DND-41 (cell line): ENCODE measurements around the gene TRIM15.
A peak's percentile ranks its signal among the peaks of the same experiment; 100 is the strongest.

Source experiments
- ATAC-seq: fragments of 200-7000 bp; cut with Tn5 transposase; 3 replicates; pipeline ENCODE4 v1.9.1; 2021; ENCODE audit warnings: low read depth; ENCODE audit not compliant: insufficient read depth
- DNase-seq: peaks from one replicate; pipeline ENCODE4 v3.0.0-alpha.2; 2020
- H2AFZ ChIP-seq: 2 replicates; pipeline ENCODE4 v1.6.0; 2012; ENCODE audit warnings: low read depth, low read length
- H3K27ac ChIP-seq: 2 replicates; pipeline ENCODE4 v1.5.1; 2012; ENCODE audit warnings: low read length, inconsistent platforms
- H3K27me3 ChIP-seq: fragments of 200-600 bp; sonication (generic); 2 replicates; pipeline ENCODE4 v1.6.0; 2012; ENCODE audit warnings: low read length, mild to moderate bottlenecking, inconsistent platforms; ENCODE audit not compliant: insufficient read depth, poor library complexity
- H3K36me3 ChIP-seq: 2 replicates; pipeline ENCODE4 v1.5.1; 2012; ENCODE audit warnings: low read length, inconsistent platforms; ENCODE audit not compliant: insufficient read depth
- H3K4me1 ChIP-seq: 2 replicates; pipeline ENCODE4 v1.5.1; 2012; ENCODE audit warnings: mild to moderate bottlenecking, low read length; ENCODE audit not compliant: insufficient read depth
- H3K4me2 ChIP-seq: 2 replicates; pipeline ENCODE4 v1.6.0; 2012; ENCODE audit warnings: mild to moderate bottlenecking, moderate library complexity, low read length, inconsistent platforms; ENCODE audit not compliant: insufficient read depth
- H3K4me3 ChIP-seq, 2 experiments: fragments of 200-600 bp in 1 of 2; shearing (Covaris generic) in 1 of 2; 2 replicates each; pipeline ENCODE4 v1.5.1; 2012 to 2016; ENCODE audit warnings: inconsistent platforms in 2 of 2, low read length in 2 of 2, mild to moderate bottlenecking in 2 of 2, low read depth in 1 of 2, moderate library complexity in 1 of 2
- H3K79me2 ChIP-seq: 2 replicates; pipeline ENCODE4 v1.6.0; 2012; ENCODE audit warnings: low read length, inconsistent platforms; ENCODE audit not compliant: insufficient read depth
- H3K9ac ChIP-seq: 2 replicates; pipeline ENCODE4 v1.6.0; 2012; ENCODE audit warnings: low read depth, mild to moderate bottlenecking, inconsistent platforms, low read length, moderate library complexity
- H3K9me3 ChIP-seq: 2 replicates; pipeline ENCODE4 v1.5.1; 2012; ENCODE audit warnings: low read length, moderate library complexity, mild to moderate bottlenecking, inconsistent platforms; ENCODE audit not compliant: insufficient read depth, severe bottlenecking
- H4K20me1 ChIP-seq: 2 replicates; pipeline ENCODE4 v1.6.0; 2012; ENCODE audit warnings: low read length; ENCODE audit not compliant: insufficient read depth
- EZH2 ChIP-seq: IDR thresholded peaks from 3 replicates; pipeline ENCODE4 v1.6.1; 2012; ENCODE audit warnings: borderline replicate concordance, low read depth, mild to moderate bottlenecking, moderate library complexity, low read length, inconsistent platforms; ENCODE audit not compliant: severe bottlenecking
- TF ChIP-seq, protein P1 (sequence below): IDR thresholded peaks from 2 replicates; pipeline ENCODE4 v1.5.1; 2012; ENCODE audit warnings: borderline replicate concordance, low read length, moderate library complexity, mild to moderate bottlenecking; ENCODE audit not compliant: poor library complexity, severe bottlenecking; ENCODE audit errors: extremely low read depth

Gene TRIM15

GRCh38 chr6:30129265-30130178, 33.8 kb upstream of the TRIM15 start:
- Histone ChIP-seq H2AFZ (no peak overlapping the region), H3K4me3 (no peak overlapping the region), H3K4me2 (no peak overlapping the region), H3K9me3 (no peaks in the 10 kb centered on the region), H3K36me3 (no peaks in the 10 kb centered on the region), H4K20me1 (no peaks in the 10 kb centered on the region), H3K9ac (no peak overlapping the region), H3K4me1 (peaks cover 5% of the 10 kb centered on the region), H3K79me2 (no peaks in the 10 kb centered on the region), H3K27ac (no peak overlapping the region), H3K27me3 (peaks cover 20% of the 10 kb centered on the region)
- TF ChIP-seq, protein P1, sequence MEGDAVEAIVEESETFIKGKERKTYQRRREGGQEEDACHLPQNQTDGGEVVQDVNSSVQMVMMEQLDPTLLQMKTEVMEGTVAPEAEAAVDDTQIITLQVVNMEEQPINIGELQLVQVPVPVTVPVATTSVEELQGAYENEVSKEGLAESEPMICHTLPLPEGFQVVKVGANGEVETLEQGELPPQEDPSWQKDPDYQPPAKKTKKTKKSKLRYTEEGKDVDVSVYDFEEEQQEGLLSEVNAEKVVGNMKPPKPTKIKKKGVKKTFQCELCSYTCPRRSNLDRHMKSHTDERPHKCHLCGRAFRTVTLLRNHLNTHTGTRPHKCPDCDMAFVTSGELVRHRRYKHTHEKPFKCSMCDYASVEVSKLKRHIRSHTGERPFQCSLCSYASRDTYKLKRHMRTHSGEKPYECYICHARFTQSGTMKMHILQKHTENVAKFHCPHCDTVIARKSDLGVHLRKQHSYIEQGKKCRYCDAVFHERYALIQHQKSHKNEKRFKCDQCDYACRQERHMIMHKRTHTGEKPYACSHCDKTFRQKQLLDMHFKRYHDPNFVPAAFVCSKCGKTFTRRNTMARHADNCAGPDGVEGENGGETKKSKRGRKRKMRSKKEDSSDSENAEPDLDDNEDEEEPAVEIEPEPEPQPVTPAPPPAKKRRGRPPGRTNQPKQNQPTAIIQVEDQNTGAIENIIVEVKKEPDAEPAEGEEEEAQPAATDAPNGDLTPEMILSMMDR, result no peak
- TF ChIP-seq EZH2, result no peak
- ATAC-seq (no peak), DNase-seq (no peak)

GRCh38 chr6:30130179-30130679, 33.1 kb upstream of the TRIM15 start:
- no peaks in the 10 kb centered on the region for H4K20me1 ChIP-seq
- no peaks in the 10 kb centered on the region for H3K9me3 ChIP-seq
- no peaks in the 10 kb centered on the region for H3K79me2 ChIP-seq
- no peak overlapping the region for H3K4me3 ChIP-seq
- no peaks in the 10 kb centered on the region for H3K36me3 ChIP-seq
- peaks cover 20% of the 10 kb centered on the region for H3K27me3 ChIP-seq
- peak overlapping the region; percentile 63; the same call in 1 of the 2 replicates for H2AFZ ChIP-seq
- H3K27ac ChIP-seq, result no peak overlapping the region
- H3K4me1 ChIP-seq, result peaks cover 5% of the 10 kb centered on the region
- DNase-seq (no peak), ATAC-seq (no peak)
- peak overlapping the region; percentile 44; the same call in 1 of the 2 replicates for H3K4me2 ChIP-seq
- H3K9ac ChIP-seq, result no peak overlapping the region
- TF ChIP-seq EZH2, result no peak
- TF ChIP-seq, protein P1, result no peak

- ATAC-seq (peak; percentile 97), DNase-seq (peak; percentile 72)
- peaks cover 21% of the 10 kb centered on the region for H3K27me3 ChIP-seq
- H3K4me2 ChIP-seq, result peak overlapping the region; percentile 44
- no peak overlapping the region for H3K9ac ChIP-seq
- peaks cover 5% of the 10 kb centered on the region for H3K4me1 ChIP-seq
- H2AFZ ChIP-seq, result peak overlapping the region; percentile 63
- H3K9me3 ChIP-seq, result no peaks in the 10 kb centered on the region
- H3K4me3 ChIP-seq, result no peak overlapping the region
- TF ChIP-seq EZH2, result no peak
- TF ChIP-seq, protein P1, result peak; percentile 99
- H3K36me3 ChIP-seq, result no peaks in the 10 kb centered on the region
- H3K79me2 ChIP-seq, result no peaks in the 10 kb centered on the region
- H3K27ac ChIP-seq, result no peak overlapping the region
- no peaks in the 10 kb centered on the region for H4K20me1 ChIP-seq
Observed at GRCh38 chr6:30130887-30131862, 32.2 kb upstream of the TRIM15 start.
